ENCODE measurements around the gene FSTL4.

FSTL4 gene

DNA sequence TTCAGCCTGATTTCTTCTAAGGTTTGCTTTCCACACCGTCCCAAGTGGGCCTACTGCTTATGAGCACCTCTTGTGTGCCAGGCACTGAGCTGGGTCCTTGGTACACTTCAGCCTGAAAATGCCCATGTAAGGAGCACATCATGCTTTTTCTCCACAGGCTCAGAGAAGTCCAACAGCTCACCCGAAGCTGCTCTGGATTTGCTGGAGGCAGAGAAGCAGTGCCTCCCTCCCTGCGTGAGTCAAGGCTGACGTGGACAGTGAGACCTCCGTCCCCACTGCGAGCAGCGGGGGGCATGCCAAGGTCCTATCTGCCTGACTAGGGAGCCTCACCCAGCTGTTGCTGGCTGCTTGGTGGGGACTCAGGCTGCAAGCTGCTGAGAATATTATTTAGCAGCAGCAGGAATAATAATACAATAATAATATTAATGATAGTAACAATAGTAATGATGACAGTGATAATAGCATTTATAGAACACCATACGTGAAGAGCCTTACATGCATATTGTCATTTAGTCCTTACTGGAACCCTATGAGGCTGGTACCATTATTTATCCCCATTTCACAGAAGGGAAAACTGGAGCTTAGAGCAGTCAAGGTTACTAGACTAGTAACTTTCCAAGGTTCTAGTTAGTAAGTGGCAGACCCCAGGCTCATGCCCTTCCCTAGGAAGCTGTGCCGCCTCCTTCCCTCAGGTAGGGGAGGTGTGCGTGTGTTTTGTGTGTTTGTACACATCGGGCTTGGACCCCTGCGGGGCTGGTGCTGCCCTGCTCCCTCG is 365.8 kb downstream of the FSTL4 start:
- no peaks in the 10 kb centered on the region for H3K9me3 Mint-ChIP-seq
- peaks cover 12 to 15% of the 10 kb centered on the region in 2 donors for H3K27me3 Mint-ChIP-seq

DNA sequence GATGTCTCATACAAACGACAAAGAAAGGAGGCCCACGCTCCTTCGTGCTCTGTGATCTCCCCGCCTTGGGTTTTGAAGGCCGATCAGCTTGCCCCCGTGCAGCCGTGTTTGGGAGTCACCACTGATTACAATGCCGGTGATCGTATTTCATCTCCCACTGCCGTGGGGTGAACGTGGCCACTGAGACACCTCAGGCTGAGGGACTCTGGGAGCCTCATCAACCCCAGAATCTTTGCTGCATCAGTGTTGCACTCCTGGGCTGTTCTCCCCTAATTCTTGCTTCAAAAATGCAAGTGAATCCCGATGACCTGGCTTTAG is 366.3 kb downstream of the FSTL4 start:
- ATAC-seq (replicated peaks): no peak
- H3K9me3 Mint-ChIP-seq: no peaks in the 10 kb centered on the region
- DNase-seq: no peak
- H3K36me3 Mint-ChIP-seq (ENCODE audit: insufficient read depth): peaks cover 2% of the 10 kb centered on the region
- no peaks in the 10 kb centered on the region for H3K4me1 Mint-ChIP-seq (ENCODE audit: low read depth in 2 of 2)
- H3K27ac Mint-ChIP-seq: no peak overlapping the region
- H3K4me3 Mint-ChIP-seq: no peak overlapping the region
- peaks cover 12 to 15% of the 10 kb centered on the region in 2 donors for H3K27me3 Mint-ChIP-seq

More for the DNA sequence above, 365.8 kb downstream of the FSTL4 start:
- Mint-ChIP-seq H3K4me1 (ENCODE audit: low read depth in 2 of 2) (no peaks in the 10 kb centered on the region), H3K36me3 (ENCODE audit: insufficient read depth) (peaks cover 2% of the 10 kb centered on the region), H3K27ac (no peak overlapping the region), H3K4me3 (no peak overlapping the region)
- ATAC-seq (replicated peaks) (no peak), DNase-seq (no peak)

DNA sequence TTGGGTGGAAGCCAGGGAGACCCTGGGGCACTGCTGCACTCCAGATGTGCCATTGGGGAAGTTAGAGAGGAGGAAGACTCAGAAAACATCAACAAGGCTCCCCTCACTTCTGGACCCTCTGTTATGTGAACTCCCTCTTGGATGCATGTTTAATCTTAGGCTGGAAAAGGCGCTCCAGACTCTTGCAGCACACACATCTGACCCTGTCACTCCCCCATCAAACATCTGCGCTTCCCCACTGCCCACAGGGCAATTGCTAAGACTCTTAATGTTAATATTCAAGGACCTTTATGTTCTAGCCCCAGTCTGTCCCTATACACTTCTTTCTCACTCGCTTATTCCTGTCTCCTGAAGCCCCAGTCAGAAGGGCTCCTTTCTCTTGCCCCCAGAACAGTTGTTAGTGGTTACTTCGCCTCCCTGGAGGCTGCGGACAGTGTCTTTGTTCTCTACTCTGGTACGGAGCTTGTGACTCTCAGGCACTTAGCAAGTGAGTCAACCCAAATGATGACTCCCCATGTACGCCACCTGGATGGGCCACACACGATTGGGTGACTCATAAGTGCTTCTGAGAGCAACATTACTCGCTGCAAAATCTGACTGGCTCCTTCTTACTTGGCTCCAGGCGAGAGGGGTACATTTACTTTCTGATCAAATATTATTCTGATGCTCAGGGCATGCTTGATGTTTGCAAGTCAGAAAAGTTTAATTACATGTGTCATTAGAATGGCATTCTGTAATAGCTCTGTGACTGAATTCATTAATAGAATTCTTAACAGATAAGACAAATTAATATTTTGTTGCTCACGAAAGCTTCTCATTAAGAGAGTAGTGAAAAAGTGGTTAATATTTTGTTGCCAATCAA is 366.9 kb downstream of the FSTL4 start:
- Mint-ChIP-seq H3K27me3 (peaks cover 12 to 15% of the 10 kb centered on the region in 2 donors), H3K4me3 (no peak overlapping the region), H3K4me1 (ENCODE audit: low read depth in 2 of 2) (no peaks in the 10 kb centered on the region), H3K27ac (peak overlapping the region in 1 of 2 donors; percentile 62), H3K36me3 (ENCODE audit: insufficient read depth) (peaks cover 2% of the 10 kb centered on the region), H3K9me3 (no peaks in the 10 kb centered on the region)
- DNase-seq (no peak), ATAC-seq (replicated peaks) (no peak)

DNA sequence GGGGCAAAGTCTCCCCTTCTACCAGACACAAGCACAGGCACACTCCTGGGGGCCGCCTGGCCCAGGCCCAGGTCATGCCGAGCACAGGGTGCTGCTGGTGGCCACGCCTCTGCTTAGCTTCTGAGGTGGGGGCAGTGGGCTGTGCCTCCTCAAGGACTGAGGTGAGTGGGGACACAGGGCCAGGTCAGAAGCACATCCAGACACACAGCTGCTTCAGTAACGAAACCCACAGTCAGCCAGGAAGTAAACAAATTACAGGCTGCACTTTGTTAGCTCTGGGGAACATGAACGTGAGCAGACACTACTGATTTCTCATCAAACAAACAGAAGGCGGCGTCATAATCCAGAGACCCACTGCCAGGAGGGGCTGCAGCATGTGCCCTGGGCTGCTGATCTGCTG is 368.1 kb downstream of the FSTL4 start:
- Mint-ChIP-seq H3K27ac (no peak overlapping the region), H3K4me1 (ENCODE audit: low read depth in 2 of 2) (no peaks in the 10 kb centered on the region), H3K36me3 (ENCODE audit: insufficient read depth) (peaks cover 2% of the 10 kb centered on the region), H3K4me3 (no peak overlapping the region), H3K9me3 (no peaks in the 10 kb centered on the region), H3K27me3 (peaks cover 8% of the 10 kb centered on the region in 2 donors)
- ATAC-seq (replicated peaks) (no peak), DNase-seq (no peak)

DNA sequence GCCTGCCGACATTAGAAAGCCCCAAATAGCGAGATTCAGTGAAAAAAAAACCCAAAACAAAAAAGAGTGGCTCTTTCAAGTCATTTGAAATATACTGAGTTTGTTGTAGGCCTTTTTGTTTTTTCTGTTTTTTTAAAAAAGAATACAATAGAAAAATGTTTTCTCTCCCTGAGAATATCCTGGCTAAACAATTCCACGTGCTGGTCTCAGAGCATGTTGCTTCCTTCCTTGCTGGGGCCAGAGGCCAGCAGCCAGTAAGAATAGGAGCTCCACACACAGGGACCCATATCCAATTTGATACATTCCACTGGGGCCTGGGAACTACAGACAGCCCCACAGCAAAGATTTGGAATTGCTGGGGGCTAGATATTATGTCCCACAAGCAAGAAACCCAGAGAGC is 369.1 kb downstream of the FSTL4 start:
- ATAC-seq (replicated peaks): no peak
- H3K27ac Mint-ChIP-seq: no peak overlapping the region
- H3K4me1 Mint-ChIP-seq (ENCODE audit: low read depth in 2 of 2): no peaks in the 10 kb centered on the region
- H3K9me3 Mint-ChIP-seq: no peaks in the 10 kb centered on the region
- peaks cover 2% of the 10 kb centered on the region for H3K36me3 Mint-ChIP-seq (ENCODE audit: insufficient read depth)
- H3K4me3 Mint-ChIP-seq: no peak overlapping the region
- H3K27me3 Mint-ChIP-seq: no peaks in the 10 kb centered on the region
- no peak for DNase-seq

DNA sequence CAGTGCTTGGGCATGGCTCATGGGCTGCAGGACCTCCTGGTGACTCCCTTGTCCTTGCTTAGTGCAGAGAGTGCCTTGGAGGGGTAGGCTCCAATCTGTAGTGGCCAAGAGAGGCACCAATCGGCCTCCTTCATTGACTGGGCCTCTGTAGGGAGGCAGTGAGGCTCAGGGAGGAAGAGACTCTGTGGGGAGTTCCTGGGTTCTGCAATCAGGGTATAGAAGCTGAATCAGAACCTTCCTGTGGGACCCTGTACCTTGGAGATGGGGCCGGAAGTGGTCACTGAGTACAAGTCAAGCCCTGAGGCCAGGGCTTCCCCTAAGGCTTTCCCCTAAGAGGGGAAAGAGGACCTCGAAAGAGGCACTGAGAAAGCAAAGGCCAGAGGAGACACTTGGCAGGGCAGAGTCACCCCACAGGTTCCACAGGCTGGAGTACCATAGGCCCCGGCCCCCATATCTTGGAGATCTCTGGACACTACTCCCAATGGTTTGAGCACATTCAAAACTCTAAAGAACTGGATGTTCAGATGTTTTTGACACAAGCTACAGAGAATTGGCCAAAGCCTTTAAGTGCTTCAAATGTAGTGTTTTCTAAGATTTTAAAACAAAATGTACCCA is 370.0 kb downstream of the FSTL4 start:
- no peaks in the 10 kb centered on the region for H3K4me1 Mint-ChIP-seq (ENCODE audit: low read depth in 2 of 2)
- no peak overlapping the region for H3K27ac Mint-ChIP-seq
- H3K4me3 Mint-ChIP-seq: no peak overlapping the region
- H3K27me3 Mint-ChIP-seq: peaks cover 0 to 3% of the 10 kb centered on the region in 2 donors
- peaks cover 2% of the 10 kb centered on the region for H3K36me3 Mint-ChIP-seq (ENCODE audit: insufficient read depth)
- ATAC-seq (replicated peaks): no peak
- H3K9me3 Mint-ChIP-seq: no peaks in the 10 kb centered on the region
- no peak for DNase-seq

DNA sequence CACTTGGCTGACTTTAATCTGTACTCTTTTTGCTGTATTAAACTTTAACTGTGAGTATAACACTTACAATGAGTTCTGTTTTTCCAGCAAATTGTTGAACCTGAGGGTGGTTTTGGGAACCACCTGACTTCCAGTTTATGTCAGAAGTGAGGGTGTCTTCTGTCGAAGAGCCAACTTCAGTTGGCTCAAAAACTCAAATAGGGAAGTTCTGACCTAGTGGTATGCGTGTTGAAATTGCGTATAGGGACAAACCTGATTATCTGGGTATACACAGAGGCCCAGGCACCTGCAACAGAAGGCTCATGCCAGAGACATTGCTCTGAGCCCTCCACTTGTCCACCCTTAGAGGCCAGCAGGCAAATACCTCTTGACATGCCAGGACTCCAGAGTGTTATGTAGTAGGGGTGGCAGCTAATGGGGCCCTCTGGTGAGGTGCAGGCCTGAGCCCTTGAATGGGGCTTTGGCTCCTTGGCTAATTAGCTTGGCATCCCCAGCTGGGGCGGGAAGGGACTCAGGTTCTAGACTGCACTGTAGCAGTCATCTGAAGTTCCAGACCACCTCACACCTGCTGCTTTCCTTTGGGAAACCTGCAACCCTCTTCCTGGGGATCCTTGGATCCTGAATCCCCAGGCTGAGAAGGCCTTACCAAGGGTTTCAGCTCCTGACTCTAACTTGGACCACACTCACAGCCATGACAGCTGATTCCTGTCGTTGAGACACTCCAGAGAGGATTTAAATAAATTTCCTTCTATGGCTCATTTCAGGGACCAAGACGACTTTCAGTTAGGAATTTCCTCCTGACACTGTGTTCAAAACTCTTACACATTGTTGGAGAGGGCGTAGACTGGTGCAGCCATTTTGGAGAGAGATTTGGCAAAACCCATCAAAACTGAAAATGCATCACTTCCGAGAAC is 370.9 kb downstream of the FSTL4 start:
- no peaks in the 10 kb centered on the region for H3K9me3 Mint-ChIP-seq
- no peak overlapping the region for H3K4me3 Mint-ChIP-seq
- DNase-seq (no peak), ATAC-seq (replicated peaks) (no peak)
- peaks cover 0 to 3% of the 10 kb centered on the region in 2 donors for H3K4me1 Mint-ChIP-seq (ENCODE audit: low read depth in 2 of 2)
- peaks cover 2% of the 10 kb centered on the region for H3K36me3 Mint-ChIP-seq (ENCODE audit: insufficient read depth)
- peaks cover 5 to 12% of the 10 kb centered on the region in 2 donors for H3K27me3 Mint-ChIP-seq
- H3K27ac Mint-ChIP-seq: no peak overlapping the region

DNA sequence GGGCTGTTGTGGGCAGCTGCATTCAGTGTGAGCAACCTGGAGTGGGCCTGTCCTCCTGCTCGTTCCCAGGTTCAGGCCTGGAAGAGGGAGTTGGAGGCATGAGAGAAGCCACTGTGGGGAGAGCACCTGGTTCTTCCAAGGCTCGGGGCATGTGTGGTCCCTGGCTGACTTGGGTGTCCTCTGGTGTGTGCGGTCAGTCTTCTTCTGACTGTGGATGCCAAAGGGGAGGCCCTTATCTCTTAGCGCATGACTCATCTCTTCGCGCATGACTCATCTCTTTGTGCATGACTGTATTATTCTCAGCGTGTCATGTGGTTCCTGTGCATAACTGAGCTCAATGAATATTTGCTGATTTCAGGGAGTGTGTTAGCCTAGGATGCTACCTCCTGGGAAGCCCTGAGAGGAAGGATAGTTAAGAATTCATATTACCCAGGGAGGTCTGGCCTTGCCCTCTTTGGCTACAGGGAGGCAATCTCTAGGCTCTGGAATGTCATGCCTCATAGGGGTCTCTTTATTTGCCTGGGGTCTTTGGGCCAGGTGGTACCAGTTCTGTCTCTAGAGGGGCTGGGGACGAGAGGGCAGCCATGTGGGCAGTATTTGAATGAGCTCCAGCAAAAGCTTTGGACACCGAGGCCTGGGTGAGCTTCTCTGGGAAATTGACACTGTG is 371.8 kb downstream of the FSTL4 start:
- Mint-ChIP-seq H3K4me3 (no peak overlapping the region), H3K36me3 (ENCODE audit: insufficient read depth) (peaks cover 2% of the 10 kb centered on the region)
- no peak for DNase-seq

DNA sequence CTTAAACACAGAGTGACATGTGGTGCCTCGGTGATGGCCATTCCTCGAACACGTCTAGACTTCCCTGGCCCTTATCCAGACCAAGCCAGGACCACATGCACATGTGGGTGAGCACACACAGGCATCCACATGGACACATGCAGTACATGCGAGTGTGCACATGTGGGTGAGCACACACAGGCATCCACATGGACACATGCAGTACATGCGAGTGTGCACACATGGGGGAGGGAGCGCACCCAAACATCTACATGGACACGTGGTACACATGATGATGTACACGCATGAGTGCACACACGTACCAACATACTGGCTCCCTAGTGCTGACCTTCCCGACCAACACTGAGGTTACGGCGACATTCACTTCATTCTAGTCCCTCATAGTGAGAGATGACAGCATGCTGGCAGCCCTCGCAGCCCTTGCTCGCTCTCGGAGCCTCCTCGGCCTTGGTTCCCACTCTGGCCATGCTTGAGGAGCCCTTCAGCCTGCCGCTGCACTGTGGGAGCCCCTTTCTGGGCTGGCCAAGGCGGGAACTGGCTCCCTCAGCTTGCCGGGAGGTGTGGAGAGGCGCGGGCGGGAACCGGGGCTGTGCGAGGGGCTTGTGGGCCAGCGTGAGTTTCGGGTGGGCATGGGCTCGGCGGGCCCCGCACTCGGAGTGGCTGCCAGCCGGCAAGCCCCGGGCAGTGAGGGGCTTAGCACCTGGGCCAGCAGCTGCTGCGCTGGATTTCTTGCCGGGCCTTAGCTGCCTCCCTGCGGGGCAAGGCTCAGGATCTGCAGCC is 373.7 kb downstream of the FSTL4 start:
- Mint-ChIP-seq H3K27ac (no peak overlapping the region), H3K4me1 (ENCODE audit: low read depth in 2 of 2) (peaks cover 0 to 3% of the 10 kb centered on the region in 2 donors), H3K4me3 (no peak overlapping the region), H3K36me3 (ENCODE audit: insufficient read depth) (no peaks in the 10 kb centered on the region), H3K9me3 (no peaks in the 10 kb centered on the region), H3K27me3 (peaks cover 11 to 19% of the 10 kb centered on the region in 2 donors)
- no peak for DNase-seq
- no peak for ATAC-seq (replicated peaks)

More for the DNA sequence above, 371.8 kb downstream of the FSTL4 start:
- Mint-ChIP-seq H3K27me3 (peaks cover 11 to 19% of the 10 kb centered on the region in 2 donors), H3K27ac (no peak overlapping the region), H3K4me1 (ENCODE audit: low read depth in 2 of 2) (peaks cover 0 to 3% of the 10 kb centered on the region in 2 donors), H3K9me3 (no peaks in the 10 kb centered on the region)
- peak; percentile 27 for ATAC-seq (replicated peaks)

DNA sequence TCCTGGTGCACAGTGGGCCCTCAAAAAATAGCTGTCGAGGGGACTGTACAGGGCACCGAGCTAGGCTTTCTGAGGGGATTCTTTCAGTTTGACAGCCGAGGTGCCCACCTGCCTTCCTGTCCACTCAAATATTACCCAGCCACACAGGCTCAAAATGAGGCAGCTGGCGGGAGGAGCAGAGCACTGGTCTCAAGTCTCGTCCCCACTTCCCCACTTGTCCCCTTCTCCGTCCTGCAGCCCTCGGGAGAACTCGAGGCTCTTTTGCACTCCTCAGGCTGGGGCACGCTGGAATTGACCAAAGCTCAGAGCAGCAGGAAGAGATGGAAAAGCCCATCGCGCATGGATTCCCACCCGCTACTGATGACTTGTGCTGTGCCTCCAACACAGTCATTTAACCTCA is 375.4 kb downstream of the FSTL4 start:
- no peak overlapping the region for H3K4me3 Mint-ChIP-seq
- H3K27ac Mint-ChIP-seq: no peak overlapping the region
- H3K9me3 Mint-ChIP-seq: no peaks in the 10 kb centered on the region
- no peak for DNase-seq
- peaks cover 2% of the 10 kb centered on the region for H3K36me3 Mint-ChIP-seq (ENCODE audit: insufficient read depth)
- no peak for ATAC-seq (replicated peaks)
- peaks cover 0 to 3% of the 10 kb centered on the region in 2 donors for H3K4me1 Mint-ChIP-seq (ENCODE audit: low read depth in 2 of 2)
- peaks cover 11 to 20% of the 10 kb centered on the region in 2 donors for H3K27me3 Mint-ChIP-seq

DNA sequence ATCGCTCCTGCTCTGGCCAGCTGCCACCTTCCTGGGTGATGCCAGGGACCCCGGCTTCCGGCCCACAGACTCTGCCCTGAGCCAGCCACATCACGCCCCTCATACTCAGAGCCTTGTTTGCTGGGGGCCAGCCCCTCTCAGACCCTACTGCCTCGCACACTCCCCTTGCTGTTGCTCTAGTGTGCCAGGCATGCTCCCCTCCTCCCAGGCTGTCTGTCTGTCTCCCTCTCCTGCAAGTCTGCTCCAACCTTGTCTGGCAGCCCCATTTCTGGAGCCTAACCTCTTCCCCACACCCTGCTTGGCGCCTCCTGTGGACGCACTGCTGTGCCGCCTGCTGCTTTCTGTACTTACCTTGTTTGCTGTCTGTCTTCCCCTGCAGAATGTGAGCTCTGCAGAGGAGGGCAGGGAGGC is 375.8 kb downstream of the FSTL4 start:
- ATAC-seq (replicated peaks) (no peak), DNase-seq (no peak)
- Mint-ChIP-seq H3K4me3 (no peak overlapping the region), H3K36me3 (ENCODE audit: insufficient read depth) (peaks cover 2% of the 10 kb centered on the region), H3K27me3 (peaks cover 11 to 24% of the 10 kb centered on the region in 2 donors), H3K9me3 (no peaks in the 10 kb centered on the region), H3K27ac (no peak overlapping the region), H3K4me1 (ENCODE audit: low read depth in 2 of 2) (peaks cover 0 to 3% of the 10 kb centered on the region in 2 donors)
